Activated naive CD4-positive, alpha-beta T cell treated with anti-CD3 and anti-CD28 coated beads, Interleukin-2, amount 50 U/mL, for 16 hours (primary cell): ENCODE data around the gene SPDYE16.
"Not testable (repeated sequence)": the region's sequence is repeated elsewhere in the genome, so short reads cannot be mapped to it uniquely, and the experiment has no call there.

ENCODE experiments used
- DNase-seq: peaks from one replicate; pipeline ENCODE4 v3.0.0-alpha.2; 2020

The SPDYE16 gene

GRCh38 chr7:76543197-76543596 is at the start of gene SPDYE16:
Gene SPDYE16 (minus strand): TSS chr7:76543297. CDS start chr7:76541459, 1,838 bp downstream.
- DNase-seq: not testable (repeated sequence)

- DNase-seq: not testable (repeated sequence)
Observed at GRCh38 chr7:76592694-76593093, 49.6 kb upstream of the SPDYE16 start.

GRCh38 chr7:76591602-76592304 is 48.7 kb upstream of the SPDYE16 start:
- not testable (repeated sequence) for DNase-seq

- not testable (repeated sequence) for DNase-seq
Observed at GRCh38 chr7:76591033-76591432, 47.9 kb upstream of the SPDYE16 start.

GRCh38 chr7:76588586-76588985 is 45.5 kb upstream of the SPDYE16 start:
- not testable (repeated sequence) for DNase-seq

GRCh38 chr7:76586585-76587315 is 43.7 kb upstream of the SPDYE16 start:
- DNase-seq: not testable (repeated sequence)

- not testable (repeated sequence) for DNase-seq
Observed at GRCh38 chr7:76583636-76584281, 40.7 kb upstream of the SPDYE16 start.

GRCh38 chr7:76582848-76583631 is 39.9 kb upstream of the SPDYE16 start:
- DNase-seq: not testable (repeated sequence)

- not testable (repeated sequence) for DNase-seq
Observed at GRCh38 chr7:76575919-76576655, 33.0 kb upstream of the SPDYE16 start.

GRCh38 chr7:76575431-76575830 is 32.3 kb upstream of the SPDYE16 start:
- not testable (repeated sequence) for DNase-seq

- DNase-seq: not testable (repeated sequence)
Observed at GRCh38 chr7:76572296-76572695, 29.2 kb upstream of the SPDYE16 start.

GRCh38 chr7:76570324-76570775 is 27.3 kb upstream of the SPDYE16 start:
- DNase-seq: not testable (repeated sequence)

- not testable (repeated sequence) for DNase-seq
Observed at GRCh38 chr7:76568742-76569141, 25.6 kb upstream of the SPDYE16 start.

- DNase-seq: not testable (repeated sequence)
Observed at GRCh38 chr7:76567753-76568152, 24.7 kb upstream of the SPDYE16 start.

GRCh38 chr7:76567311-76567710 is 24.2 kb upstream of the SPDYE16 start:
- not testable (repeated sequence) for DNase-seq

GRCh38 chr7:76565001-76565400 is 21.9 kb upstream of the SPDYE16 start:
- not testable (repeated sequence) for DNase-seq

- DNase-seq: not testable (repeated sequence)
Observed at GRCh38 chr7:76561342-76561741, 18.2 kb upstream of the SPDYE16 start.

- DNase-seq: not testable (repeated sequence)
Observed at GRCh38 chr7:76560157-76560556, 17.1 kb upstream of the SPDYE16 start.

GRCh38 chr7:76559685-76560084 is 16.6 kb upstream of the SPDYE16 start:
- not testable (repeated sequence) for DNase-seq

GRCh38 chr7:76551992-76552391 is 8.9 kb upstream of the SPDYE16 start:
- DNase-seq: not testable (repeated sequence)

GRCh38 chr7:76549855-76550248 is 6.8 kb upstream of the SPDYE16 start:
- DNase-seq: not testable (repeated sequence)
